ENCODE data around the gene USH2A.

Gene USH2A

DNA sequence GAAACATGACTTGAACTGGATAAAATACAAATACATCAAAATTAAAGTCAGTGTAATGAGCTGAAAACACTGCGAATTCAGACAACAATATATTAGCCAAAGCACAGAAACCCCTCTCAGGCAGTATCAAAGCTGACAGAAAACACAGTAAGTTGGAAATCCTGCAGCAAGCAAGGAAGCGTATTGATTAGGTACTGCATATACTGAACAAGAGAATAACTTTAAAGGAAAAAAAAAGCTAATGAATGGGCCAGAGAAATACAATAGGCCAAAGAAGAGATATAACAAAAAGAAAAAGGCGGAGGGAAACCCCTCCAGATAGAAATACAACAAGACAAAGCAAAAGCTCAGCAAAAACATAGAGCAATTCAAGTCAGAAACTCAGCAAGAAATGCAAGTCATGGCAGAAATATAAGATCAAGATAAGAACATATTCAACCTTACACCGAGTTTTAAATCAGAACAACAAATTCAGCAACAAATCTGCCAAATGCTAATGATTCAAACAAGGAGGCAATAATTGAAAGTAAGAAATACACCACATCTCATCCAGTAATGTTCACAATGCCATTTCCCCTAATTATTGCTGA, 299.0 kb downstream of the USH2A start:
- Mint-ChIP-seq H3K4me3 (no peak overlapping the region), H3K9me3 (peaks cover 6% of the 10 kb centered on the region), H3K27me3 (ENCODE audit: low read depth) (no peaks in the 10 kb centered on the region), H3K27ac (no peak overlapping the region), H3K4me1 (ENCODE audit: low read depth) (no peaks in the 10 kb centered on the region), H3K36me3 (ENCODE audit: low read depth) (no peaks in the 10 kb centered on the region)

DNA sequence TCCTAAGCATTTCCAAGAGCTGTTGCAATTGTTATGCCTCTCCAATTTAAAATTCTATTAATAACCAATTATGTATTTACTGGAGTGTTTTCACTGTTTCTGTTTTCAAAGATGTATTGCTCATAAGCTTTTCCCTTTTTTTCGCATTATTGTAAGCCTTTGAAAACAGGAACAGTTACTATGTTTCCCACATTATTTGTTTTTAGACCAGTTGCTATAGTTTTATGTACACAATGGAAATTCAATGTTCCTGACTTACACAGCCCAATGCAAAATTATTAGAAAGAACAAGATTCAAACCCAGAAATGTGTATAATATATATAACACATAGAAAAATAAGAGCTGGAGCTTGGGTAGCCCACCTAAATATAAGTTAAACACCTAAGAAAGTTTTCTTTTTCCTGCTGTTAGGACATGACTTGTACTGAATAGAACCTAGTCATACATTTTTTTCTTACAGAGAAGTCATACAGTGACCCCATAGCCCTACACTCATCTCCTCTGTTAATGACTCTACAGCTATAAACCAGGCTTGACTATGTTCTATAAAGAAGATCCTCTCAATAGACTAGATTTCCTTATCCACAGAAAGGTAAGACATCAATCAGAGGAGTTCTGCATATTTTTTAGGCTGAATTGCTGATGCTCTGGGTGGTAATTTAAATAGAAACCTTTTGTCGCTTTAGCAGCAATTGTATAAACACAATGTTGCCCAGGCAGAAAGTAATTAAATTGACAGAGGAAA, 299.6 kb downstream of the USH2A start:
- H3K4me1 Mint-ChIP-seq (ENCODE audit: low read depth), result no peaks in the 10 kb centered on the region
- no peak overlapping the region for H3K27ac Mint-ChIP-seq
- no peaks in the 10 kb centered on the region for H3K27me3 Mint-ChIP-seq (ENCODE audit: low read depth)
- H3K9me3 Mint-ChIP-seq, result peaks cover 3% of the 10 kb centered on the region
- H3K36me3 Mint-ChIP-seq (ENCODE audit: low read depth), result no peaks in the 10 kb centered on the region
- H3K4me3 Mint-ChIP-seq, result no peak overlapping the region

DNA sequence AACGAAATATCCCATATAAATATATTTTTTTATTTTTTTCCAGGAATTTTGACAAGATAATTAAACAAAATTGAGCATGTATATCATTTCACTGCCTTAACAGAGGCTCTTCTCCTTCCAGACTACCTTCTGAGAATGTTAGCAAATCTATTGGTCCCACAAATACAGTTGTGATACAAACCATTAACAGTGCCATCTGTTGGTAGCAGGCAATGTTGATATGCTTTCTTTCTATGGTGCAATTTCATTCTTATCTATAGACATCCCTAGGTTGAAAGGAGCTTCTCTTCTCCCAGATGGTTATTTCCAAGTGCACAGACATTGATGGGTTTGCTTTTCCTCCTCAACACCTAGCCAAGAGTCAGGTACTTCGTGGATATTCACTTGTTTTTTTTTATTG, 303.6 kb downstream of the USH2A start:
- Mint-ChIP-seq H3K36me3 (ENCODE audit: low read depth) (no peaks in the 10 kb centered on the region), H3K27ac (no peak overlapping the region), H3K4me1 (ENCODE audit: low read depth) (no peaks in the 10 kb centered on the region)

DNA sequence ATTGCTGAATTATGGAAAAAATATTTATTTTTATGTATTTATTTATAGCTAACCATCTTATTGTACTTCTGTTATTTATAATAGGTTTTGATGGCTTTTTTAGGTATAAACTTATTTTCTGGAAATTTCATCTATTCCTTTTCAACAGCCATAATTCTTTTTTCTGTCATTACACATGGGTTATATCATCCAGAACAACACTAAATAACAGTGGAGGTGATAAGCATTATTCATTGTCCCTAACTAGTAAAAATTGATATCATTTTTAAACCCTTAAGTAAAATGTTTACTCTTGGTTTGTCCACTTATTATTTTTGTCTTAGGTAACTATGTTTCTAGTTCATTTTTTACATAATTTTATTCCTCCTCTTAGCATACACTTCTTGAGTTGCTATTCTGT, 309.1 kb downstream of the USH2A start:
- Mint-ChIP-seq H3K4me1 (ENCODE audit: low read depth) (no peaks in the 10 kb centered on the region), H3K36me3 (ENCODE audit: low read depth) (no peaks in the 10 kb centered on the region), H3K9me3 (no peaks in the 10 kb centered on the region), H3K27me3 (ENCODE audit: low read depth) (no peaks in the 10 kb centered on the region), H3K4me3 (no peak overlapping the region), H3K27ac (no peak overlapping the region)

More for the DNA sequence above, 303.6 kb downstream of the USH2A start:
- Mint-ChIP-seq H3K9me3 (no peaks in the 10 kb centered on the region), H3K4me3 (no peak overlapping the region), H3K27me3 (ENCODE audit: low read depth) (no peaks in the 10 kb centered on the region)

DNA sequence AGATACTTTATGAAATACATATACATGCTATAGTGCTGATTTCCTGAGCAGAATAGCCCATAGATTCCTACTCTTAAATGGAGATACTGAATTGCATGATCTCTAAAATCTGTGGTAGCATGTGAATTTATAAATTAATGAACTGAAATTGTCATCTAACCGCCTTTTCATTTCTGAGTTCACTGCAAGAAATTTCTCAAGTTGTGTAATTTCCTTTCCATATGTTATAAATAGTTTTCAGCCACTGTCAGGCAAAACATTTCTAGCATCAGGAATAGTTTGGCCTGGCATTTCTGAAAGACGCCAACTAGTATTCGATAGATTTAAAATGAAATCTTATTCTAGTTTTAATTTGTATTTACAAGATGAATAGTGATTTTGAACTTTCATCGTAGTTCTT, 310.1 kb downstream of the USH2A start:
- Mint-ChIP-seq H3K27ac (no peak overlapping the region), H3K9me3 (no peaks in the 10 kb centered on the region), H3K4me3 (no peak overlapping the region), H3K36me3 (ENCODE audit: low read depth) (no peaks in the 10 kb centered on the region), H3K27me3 (ENCODE audit: low read depth) (no peaks in the 10 kb centered on the region), H3K4me1 (ENCODE audit: low read depth) (no peaks in the 10 kb centered on the region)

DNA sequence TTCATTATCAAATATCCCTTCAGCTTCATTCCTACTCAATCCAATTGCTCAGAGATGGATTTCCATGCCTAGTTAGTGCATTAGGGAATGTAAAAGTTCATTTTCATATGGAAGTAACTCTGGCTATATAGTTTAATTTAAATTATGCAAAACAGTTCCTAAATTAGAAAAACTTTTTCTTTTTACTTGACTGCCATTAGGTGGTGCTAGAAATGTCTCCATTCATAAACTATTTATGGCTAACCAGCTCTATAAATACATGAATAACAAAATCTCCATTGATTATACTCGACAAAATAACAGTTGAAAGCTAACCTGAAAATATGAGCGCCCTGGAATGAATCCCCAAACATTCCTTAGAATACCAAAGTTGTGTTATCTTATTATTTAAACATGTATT, 311.4 kb downstream of the USH2A start:
- H3K36me3 Mint-ChIP-seq (ENCODE audit: low read depth), result no peaks in the 10 kb centered on the region
- H3K4me3 Mint-ChIP-seq, result no peak overlapping the region
- H3K4me1 Mint-ChIP-seq (ENCODE audit: low read depth), result no peaks in the 10 kb centered on the region
- H3K27ac Mint-ChIP-seq, result no peak overlapping the region
- H3K9me3 Mint-ChIP-seq, result no peaks in the 10 kb centered on the region
- no peaks in the 10 kb centered on the region for H3K27me3 Mint-ChIP-seq (ENCODE audit: low read depth)

DNA sequence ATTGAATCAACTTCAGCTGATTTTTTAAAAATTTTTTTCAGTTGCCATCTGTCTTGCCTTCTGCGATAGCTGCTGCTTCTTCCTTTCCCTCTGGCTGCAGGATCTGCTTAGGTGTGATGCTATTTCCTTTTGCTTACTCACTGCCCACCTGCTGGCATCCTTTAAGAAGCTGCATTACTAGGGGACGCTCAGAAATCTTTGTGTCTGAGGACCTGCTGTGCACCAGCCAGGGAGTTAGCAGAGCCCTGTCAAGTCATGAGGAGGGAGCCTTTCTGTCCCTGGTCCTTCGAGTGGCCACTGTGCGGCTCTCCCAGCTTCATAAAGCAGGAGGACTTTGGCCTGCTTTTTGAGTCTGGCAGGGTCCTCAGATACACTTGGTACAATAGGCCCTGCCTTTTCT, 327.8 kb downstream of the USH2A start:
- no peaks in the 10 kb centered on the region for H3K36me3 Mint-ChIP-seq (ENCODE audit: low read depth)
- H3K27me3 Mint-ChIP-seq (ENCODE audit: low read depth), result no peaks in the 10 kb centered on the region

DNA sequence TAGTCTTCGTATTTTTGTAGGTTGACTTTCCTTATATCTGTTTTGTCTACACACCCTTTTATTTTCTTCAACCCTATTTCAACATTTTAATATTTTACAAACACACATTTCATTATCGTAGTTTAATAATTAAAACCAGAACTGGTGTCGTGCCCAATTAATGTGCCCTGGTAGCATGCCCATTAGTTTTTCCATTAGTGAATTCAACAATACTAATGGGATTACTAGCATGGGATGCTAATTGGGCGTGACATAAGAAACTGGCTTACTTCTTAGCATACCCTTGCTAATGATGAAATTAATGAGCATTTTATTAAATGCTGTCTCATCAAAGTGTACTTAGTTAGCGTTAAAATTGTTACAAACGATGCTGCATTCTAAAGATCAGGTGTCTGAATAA, 332.7 kb downstream of the USH2A start:
- H3K36me3 Mint-ChIP-seq (ENCODE audit: low read depth), result no peaks in the 10 kb centered on the region
- no peaks in the 10 kb centered on the region for H3K4me1 Mint-ChIP-seq (ENCODE audit: low read depth)
- no peaks in the 10 kb centered on the region for H3K27me3 Mint-ChIP-seq (ENCODE audit: low read depth)
- peaks cover 6% of the 10 kb centered on the region for H3K9me3 Mint-ChIP-seq
- no peak overlapping the region for H3K27ac Mint-ChIP-seq
- no peak overlapping the region for H3K4me3 Mint-ChIP-seq

More for the DNA sequence above, 327.8 kb downstream of the USH2A start:
- H3K4me1 Mint-ChIP-seq (ENCODE audit: low read depth), result no peaks in the 10 kb centered on the region
- H3K27ac Mint-ChIP-seq, result no peak overlapping the region
- H3K4me3 Mint-ChIP-seq, result no peak overlapping the region
- H3K9me3 Mint-ChIP-seq, result peaks cover 10% of the 10 kb centered on the region

DNA sequence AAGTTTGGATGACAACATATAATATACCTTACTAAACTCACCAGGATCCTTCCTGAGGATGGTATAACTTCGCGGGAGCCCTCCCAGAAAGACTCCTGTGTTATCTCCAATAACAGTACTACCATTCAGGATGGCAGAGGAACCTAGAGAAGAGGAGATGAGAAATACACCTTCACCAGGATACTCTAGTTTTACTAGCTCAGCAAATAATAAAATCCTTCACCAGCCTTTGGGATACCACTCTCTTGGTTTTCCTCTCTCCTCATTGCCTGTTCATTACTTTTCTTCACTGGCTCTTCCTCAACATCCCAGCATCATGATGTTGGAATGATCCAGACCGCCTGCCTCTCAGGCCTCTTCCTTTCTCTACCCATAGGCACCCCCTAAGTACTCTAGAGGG, 336.6 kb downstream of the USH2A start:
- H3K36me3 Mint-ChIP-seq (ENCODE audit: low read depth), result no peaks in the 10 kb centered on the region
- no peaks in the 10 kb centered on the region for H3K27me3 Mint-ChIP-seq (ENCODE audit: low read depth)
- no peak overlapping the region for H3K4me3 Mint-ChIP-seq
- no peaks in the 10 kb centered on the region for H3K4me1 Mint-ChIP-seq (ENCODE audit: low read depth)
- H3K27ac Mint-ChIP-seq, result no peak overlapping the region
- no peaks in the 10 kb centered on the region for H3K9me3 Mint-ChIP-seq

DNA sequence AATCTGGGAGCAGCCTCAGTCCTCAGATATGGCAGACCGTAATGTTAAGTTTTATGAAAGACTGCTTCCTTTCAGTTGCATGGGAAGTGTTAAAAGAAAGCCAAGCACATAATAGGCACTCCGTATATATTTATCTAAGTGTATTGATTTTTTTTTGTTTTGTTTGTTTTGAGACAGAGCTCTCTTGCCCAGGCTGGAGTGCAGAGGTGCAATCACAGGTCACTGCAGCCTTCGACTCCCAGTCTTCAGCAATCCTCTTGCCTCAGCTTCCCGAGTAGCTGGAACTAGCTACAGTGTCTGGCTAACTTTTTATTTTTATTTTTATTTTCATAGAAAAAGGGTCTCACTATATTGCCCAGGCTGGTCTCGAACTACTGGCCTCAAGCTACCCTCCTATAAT, 341.8 kb downstream of the USH2A start:
- no peak overlapping the region for H3K27ac Mint-ChIP-seq
- no peaks in the 10 kb centered on the region for H3K27me3 Mint-ChIP-seq (ENCODE audit: low read depth)
- no peaks in the 10 kb centered on the region for H3K4me1 Mint-ChIP-seq (ENCODE audit: low read depth)
- H3K36me3 Mint-ChIP-seq (ENCODE audit: low read depth), result no peaks in the 10 kb centered on the region
- no peak overlapping the region for H3K4me3 Mint-ChIP-seq
- H3K9me3 Mint-ChIP-seq, result no peaks in the 10 kb centered on the region

DNA sequence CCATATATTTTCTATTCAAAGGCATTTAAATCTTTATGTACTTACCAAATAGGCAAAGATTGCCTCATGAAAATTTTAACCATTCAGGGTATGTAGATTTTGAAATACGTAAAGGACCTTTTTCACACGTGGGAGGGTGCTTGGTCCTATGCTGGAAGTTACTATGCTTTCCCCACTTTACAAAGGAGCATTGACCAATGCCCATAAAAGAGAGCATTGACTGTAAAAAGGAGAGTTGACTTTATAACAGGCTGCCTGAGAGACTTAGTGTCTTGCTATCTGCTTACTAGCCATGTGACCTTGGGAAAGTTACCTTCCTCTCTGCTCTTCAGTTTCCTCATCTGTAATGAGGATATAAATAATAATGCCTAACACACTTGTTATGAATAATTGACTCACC, 346.5 kb downstream of the USH2A start:
- no peak overlapping the region for H3K27ac Mint-ChIP-seq
- no peaks in the 10 kb centered on the region for H3K27me3 Mint-ChIP-seq (ENCODE audit: low read depth)
- no peaks in the 10 kb centered on the region for H3K4me1 Mint-ChIP-seq (ENCODE audit: low read depth)
- no peaks in the 10 kb centered on the region for H3K36me3 Mint-ChIP-seq (ENCODE audit: low read depth)
- H3K9me3 Mint-ChIP-seq, result no peaks in the 10 kb centered on the region
- H3K4me3 Mint-ChIP-seq, result no peak overlapping the region

DNA sequence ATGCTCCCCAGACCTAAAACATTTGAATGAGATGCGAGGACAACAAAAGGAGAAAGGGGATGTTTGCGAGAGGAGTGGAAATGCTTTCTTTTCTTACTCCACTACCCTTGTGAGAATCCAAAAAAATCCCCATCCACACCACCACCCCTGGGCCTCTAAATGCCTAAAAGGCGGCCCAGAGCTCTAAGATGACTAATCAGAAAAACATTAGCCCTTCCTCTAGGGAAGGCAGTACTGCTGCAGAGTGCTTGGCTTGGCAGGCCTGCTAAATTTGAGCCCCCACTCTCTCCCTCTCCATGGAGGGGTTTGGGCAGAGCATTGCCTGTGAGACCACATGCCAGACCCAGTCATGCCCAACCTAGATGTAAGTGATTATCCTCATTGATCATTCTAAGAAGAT, 347.9 kb downstream of the USH2A start:
- Mint-ChIP-seq H3K9me3 (no peaks in the 10 kb centered on the region), H3K27ac (no peak overlapping the region), H3K4me1 (ENCODE audit: low read depth) (no peaks in the 10 kb centered on the region), H3K36me3 (ENCODE audit: low read depth) (no peaks in the 10 kb centered on the region), H3K27me3 (ENCODE audit: low read depth) (no peaks in the 10 kb centered on the region), H3K4me3 (no peak overlapping the region)

DNA sequence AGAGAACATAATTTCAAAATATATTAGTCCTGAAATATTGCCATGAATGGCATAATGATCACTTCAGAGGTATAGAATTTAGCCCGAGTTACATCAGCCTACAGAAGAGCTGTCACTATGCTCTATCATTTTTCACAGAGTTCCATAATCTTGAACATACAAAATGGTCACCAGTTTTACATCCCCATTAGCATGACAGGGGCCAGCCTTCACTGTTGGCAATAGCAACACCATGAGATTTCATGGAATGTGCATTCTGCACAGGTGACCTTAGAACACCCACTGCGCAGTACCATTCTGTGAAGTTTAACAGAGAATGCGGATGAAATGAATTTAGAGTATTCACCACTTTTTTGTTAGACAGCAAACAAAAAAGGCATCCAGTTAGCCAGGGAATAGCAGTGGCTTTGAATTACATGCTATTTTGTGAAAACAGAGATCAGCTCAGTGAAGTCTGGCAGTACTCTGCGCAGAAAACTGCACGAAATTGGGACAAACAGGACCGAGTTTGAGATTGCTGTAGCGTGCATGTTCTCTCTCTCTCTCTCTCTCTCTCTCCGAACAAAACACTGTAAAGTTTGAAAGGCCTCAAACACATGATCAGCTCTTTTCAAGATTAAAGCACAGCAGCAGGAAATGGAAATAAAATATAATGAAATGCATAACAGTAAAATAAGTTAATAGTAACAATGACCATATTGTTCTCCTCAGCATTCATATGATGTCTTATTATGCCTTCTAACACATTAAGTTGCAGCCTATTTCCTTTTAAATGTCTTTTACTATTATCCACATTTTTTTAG, 349.3 kb downstream of the USH2A start:
- H3K27me3 Mint-ChIP-seq (ENCODE audit: low read depth), result no peaks in the 10 kb centered on the region
- no peak overlapping the region for H3K4me3 Mint-ChIP-seq
- no peaks in the 10 kb centered on the region for H3K9me3 Mint-ChIP-seq
- H3K36me3 Mint-ChIP-seq (ENCODE audit: low read depth), result no peaks in the 10 kb centered on the region
- H3K27ac Mint-ChIP-seq, result no peak overlapping the region
- H3K4me1 Mint-ChIP-seq (ENCODE audit: low read depth), result no peaks in the 10 kb centered on the region

DNA sequence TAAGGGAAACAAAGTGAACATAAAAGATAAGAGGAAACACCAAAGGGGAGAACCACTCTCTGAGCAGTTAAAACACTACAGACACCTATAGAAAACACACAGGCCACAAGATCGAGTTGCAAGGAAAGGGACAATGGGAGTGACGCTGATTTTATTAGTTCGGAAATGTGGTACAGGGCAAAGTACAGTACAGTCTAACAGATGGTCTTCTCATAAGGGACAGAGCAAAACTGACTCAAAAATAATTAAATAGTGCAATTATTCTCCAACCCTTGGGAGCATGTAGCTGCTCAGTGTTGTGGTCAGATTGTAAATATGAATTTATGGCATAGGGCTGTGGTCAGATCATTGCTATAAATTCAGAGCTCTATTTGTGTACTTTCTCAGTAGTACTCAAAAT, 352.0 kb downstream of the USH2A start:
- no peaks in the 10 kb centered on the region for H3K36me3 Mint-ChIP-seq (ENCODE audit: low read depth)
- H3K27me3 Mint-ChIP-seq (ENCODE audit: low read depth), result no peaks in the 10 kb centered on the region
- peaks cover 7% of the 10 kb centered on the region for H3K9me3 Mint-ChIP-seq
- no peak overlapping the region for H3K4me3 Mint-ChIP-seq
- no peak overlapping the region for H3K27ac Mint-ChIP-seq
- H3K4me1 Mint-ChIP-seq (ENCODE audit: low read depth), result no peaks in the 10 kb centered on the region

DNA sequence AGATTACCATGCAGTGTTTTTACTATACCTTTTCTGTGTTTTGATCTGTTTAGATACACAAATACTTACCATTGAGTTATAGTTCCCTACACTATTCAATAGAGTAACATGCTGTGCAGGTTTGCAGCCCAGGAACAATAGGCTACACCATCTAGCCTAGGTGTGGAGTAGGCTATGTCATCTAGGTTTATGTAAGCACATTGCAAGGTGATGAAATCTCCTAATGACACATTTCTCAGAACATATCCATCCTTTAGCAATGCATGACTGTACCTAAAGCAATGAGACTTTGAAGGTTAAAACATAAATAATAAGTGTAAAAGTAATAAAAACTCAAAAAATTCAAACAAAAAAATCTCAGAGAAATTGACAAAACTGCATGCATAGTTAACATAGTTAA, 358.6 kb downstream of the USH2A start:
- peaks cover 7% of the 10 kb centered on the region for H3K9me3 Mint-ChIP-seq
- no peak overlapping the region for H3K4me3 Mint-ChIP-seq
- no peaks in the 10 kb centered on the region for H3K36me3 Mint-ChIP-seq (ENCODE audit: low read depth)
- H3K4me1 Mint-ChIP-seq (ENCODE audit: low read depth), result no peaks in the 10 kb centered on the region
- no peak overlapping the region for H3K27ac Mint-ChIP-seq
- no peaks in the 10 kb centered on the region for H3K27me3 Mint-ChIP-seq (ENCODE audit: low read depth)

All from T-helper 1 cell treated with Interleukin-12 subunit alpha and Interleukin-12 subunit beta and Interleukin-4 antibody, amounts not matched to agents 30 μg/mL and 1 μg/mL, for 36 hours (primary cell).